AML-193 (cell line): ENCODE data around the gene TUBA3E.
"Not testable (repeated sequence)": the region's sequence is repeated elsewhere in the genome, so short reads cannot be mapped to it uniquely, and the experiment has no call there.

Experiments used
- DNase-seq, 2 experiments: peaks; one replicate each; lab custom pipeline; 2025; lab: John Stamatoyannopoulos, UW

The TUBA3E gene

GRCh38 chr2:130162486-130162885 lies 35.8 kb downstream of the TUBA3E start:
- not testable (repeated sequence) for DNase-seq

- DNase-seq: not testable (repeated sequence)
Measured at GRCh38 chr2:130160838-130161705, 37.2 kb downstream of the TUBA3E start.

DNA sequence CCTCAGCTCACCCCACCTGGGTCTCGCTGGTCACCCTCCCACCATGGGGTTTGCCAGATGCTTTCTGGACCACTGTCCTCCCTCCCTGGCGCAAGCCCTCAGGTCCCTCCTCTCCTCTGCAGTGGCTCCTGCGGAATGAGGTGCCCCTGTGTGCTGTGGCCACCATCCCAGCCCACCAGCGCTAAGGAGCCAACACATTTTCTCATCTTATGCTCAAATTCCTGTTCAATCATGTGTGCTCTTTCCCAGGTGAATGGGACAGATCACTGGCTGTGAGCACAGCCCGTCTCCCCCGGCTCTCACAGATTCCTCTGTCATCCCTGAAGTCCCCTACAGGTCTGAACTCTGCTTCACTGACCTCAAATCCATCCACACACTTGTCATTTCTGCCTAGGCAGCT lies 38.1 kb downstream of the TUBA3E start:
- DNase-seq: no peak

DNA sequence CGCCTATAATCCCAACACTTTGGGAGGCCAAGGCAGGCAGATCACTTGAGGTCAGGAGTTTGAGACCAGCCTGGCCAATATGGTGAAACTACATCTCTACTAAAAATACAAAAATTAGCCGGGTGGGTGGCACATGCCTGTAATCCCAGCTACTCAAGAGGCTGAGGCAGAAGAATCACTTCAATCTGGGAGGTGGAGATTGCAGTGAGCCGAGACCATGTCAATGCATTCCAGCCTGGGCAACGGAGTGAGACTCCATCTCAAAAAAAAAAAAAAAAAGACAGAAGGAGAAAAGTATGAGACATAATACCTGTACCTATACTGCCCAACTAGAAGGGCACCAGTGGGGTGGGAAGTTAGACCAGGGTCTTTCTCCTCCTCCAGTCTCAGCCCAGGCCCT lies 38.9 kb downstream of the TUBA3E start:
- not testable (repeated sequence) for DNase-seq

DNA sequence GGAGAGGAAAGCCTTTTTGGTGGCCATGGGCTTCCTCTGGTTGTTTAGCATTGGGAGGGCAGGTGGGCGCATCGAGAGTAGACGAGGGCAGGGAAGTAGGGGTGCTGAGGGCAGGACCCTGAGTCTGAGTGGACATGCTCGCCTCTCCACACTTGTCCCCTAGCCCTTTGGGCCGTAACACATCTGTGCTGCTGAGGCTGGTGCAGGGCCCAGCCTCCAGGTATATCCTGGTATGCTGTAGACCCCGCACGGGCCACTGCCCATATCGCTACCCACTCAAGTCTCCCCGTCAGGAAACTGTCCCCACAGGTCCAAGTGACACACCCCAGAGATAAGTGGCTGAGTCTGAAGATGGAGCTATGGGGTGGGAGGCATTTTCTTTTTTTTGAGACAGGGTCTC lies 39.6 kb downstream of the TUBA3E start:
- no peak for DNase-seq

DNA sequence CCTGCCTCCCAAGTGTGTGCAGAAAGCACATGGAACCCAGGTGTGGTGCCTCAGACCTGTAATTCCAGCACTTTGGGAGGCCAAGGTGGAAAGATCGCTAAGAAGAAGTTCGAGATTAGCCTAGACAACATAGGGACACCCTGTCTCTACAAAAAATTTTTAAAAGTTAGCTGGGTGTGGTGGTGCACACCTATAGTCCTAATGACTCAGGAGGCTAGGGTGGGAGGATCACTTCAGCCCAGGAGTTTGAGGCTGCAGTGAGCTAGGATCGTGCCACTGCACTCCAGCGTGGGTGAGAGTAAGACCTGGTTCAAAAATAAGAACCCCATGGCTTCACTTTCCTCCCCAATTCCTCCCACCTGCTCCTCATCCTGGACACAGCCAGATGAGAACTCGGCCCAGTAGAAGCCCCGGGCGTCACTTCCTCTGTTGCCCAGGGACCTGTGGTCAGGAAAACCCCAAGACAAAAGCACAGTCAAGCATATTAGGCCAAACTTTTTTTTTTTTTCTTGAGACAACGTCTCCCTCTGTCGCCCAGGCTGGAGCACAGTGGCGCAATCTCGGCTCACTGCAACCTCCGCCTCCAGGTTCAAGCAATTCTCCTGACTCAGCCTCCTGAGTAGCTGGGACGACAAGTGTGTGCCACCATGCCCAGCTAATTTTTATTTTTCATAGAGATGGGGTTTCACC lies 40.3 kb downstream of the TUBA3E start:
- not testable (repeated sequence) for DNase-seq

DNA sequence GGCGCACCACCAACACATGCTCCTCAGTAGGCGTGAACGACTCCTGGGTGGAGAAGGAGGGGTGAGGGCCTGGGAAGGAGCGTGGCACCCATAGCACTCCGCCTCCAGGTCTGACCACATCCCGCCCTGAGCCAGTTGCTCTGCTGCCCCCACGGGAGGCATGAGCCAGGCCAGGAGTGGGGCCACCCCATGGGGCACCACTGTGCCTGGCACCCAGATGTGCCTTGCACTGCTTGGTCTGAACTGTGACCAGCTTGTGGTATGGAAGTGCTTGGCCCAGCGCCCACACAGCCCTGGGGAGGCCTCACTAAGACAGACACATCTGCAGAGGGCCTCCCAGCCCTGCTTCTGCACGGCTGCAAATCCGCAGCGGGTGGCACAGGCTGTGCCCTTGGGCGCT lies 40.9 kb downstream of the TUBA3E start:
- DNase-seq: not testable (repeated sequence)

GRCh38 chr2:130156624-130157004 lies 41.6 kb downstream of the TUBA3E start:
- no peak for DNase-seq

- DNase-seq: peak in 1 of 2 experiments; percentile 4
Measured at GRCh38 chr2:130155956-130156623, 42.1 kb downstream of the TUBA3E start.

GRCh38 chr2:130154773-130155765 lies 43.2 kb downstream of the TUBA3E start:
- DNase-seq: no peak

DNA sequence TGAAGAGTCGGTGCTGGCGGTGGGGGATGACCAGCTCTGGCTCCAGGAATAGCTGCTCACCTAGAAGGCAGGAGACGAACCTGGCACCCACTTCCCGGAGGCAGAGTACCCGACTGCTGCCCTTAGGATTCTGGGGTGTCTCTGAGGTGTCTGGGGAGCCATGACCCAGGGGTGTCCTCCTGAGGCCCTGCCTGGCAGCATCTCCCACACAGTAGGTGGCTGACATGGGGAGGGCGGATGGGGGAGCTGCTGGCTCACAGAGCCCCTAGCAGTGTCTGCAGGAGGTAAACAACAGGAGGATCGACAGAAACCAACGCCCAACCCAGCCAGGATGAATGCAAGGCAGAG lies 43.8 kb downstream of the TUBA3E start:
- DNase-seq: not testable (repeated sequence)

DNA sequence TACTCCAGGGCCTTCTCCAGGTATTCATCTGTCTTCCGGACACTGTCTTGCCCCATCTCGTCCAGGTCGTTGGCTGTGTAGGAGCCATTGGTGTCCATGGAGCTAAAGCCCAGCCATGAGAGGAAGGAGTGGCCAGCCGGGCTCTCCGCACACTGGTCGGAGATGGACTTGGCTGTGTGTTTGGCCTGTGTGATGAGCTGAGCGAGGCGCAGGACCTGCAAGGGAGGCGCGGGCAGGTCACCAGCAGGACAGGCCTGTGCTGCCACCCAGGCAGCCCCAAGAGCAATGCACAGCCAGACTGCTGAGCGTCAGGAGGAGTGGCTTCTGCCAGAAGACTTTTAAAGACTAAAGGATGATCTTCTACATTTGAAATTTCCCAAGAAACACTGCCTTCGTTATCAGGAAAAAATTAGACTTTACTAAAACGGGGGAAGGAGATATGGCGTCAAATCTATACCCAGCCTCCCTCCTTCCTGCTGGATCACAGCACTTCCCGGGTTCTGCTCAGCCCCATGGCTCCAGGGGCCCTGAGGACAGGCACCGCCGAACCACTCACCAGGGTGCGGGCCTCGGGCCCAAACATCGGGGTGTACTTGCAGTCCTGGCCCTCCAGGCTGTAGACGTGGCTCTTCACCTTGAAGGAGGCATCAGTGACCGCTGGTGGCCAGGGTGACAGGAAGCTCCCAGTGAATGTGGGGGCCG lies 44.4 kb downstream of the TUBA3E start:
- DNase-seq: not testable (repeated sequence)

- DNase-seq: no peak
Measured at GRCh38 chr2:130152816-130153595, 45.2 kb downstream of the TUBA3E start.

- not testable (repeated sequence) for DNase-seq
Measured at GRCh38 chr2:130152136-130152815, 46.0 kb downstream of the TUBA3E start.

DNA sequence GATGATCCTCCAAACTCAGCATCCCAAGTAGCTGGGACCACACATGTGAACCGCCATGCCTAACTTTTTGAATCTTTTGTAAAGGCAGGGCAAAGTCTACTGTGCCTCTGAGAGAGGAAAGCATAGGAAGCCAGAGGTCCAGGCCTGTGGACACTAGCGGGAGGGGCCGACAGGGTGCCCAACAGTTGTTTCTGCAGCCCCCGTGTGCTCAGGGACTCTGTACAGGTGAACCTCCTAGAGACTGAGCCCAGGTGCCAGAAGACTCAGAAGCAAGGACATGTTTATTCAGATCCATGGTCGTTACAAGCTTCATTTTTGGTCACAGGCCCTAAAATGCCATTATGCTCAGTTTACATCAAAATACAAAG lies 47.1 kb downstream of the TUBA3E start:
- not testable (repeated sequence) for DNase-seq

DNA sequence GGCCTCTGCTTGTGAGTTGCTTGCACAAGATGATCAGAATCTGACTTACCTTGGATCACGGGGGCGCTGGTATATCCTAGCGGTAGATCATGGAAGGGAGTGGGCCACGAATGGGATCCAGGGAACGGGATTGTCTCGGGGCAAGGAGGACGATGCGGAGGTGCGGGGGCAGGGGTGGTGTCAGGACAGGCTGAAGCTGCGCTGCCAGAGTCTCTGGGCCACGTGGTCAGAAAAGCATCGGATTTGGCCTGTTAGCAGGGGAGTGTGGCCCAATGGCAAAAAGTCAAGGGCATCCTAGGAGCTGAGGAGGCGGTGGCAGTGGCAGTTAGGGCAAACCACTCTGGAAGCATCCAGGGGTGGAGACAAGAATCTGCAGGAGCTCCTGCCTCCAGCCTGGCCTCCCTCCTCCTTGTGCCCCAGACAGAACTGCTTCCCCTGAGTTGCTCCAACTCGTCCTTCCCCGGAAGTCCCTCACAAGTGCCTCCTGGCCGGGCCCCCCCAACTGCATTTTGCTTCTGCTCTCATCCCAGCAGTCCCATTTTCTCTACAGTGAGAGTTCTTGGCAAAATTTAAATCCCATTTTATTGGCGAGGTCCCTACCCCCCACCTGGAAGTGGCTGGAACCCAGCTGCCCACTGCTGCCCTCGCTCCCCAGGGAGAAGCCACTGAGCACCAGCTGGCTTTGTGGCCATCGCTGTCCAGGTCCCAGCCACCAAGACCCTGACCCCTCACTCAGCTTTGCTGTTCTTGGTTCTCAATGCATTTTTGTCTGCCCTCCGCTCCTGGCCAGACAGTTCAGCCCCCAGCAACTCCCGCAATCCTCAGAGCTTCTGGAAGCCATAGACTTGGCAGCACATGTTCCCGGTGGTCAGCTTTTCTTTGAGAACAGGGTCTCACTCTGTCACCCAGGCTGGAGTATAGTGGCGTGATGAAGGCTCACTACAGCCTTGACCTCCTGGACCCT lies 47.8 kb downstream of the TUBA3E start:
- no peak for DNase-seq

DNA sequence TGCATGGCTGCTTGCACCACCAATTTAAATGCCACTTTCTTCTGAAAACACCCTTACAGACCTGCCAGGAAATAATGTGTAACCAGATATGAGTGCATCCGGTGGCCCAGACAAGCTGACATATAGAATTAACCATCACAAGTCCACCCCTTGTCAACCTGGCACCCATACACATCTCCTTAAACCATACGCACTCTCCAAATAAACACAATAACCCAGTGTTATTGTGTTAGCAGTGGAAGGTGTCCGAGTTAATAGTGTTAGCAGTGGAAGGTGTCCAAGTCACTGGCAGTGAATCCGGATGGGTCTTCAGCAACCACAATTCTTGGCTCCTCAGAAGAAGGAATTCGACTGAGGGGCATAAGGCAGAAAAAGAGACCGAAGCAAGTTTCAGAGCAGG lies 49.7 kb downstream of the TUBA3E start:
- not testable (repeated sequence) for DNase-seq

- not testable (repeated sequence) for DNase-seq
Measured at GRCh38 chr2:130145006-130145414, 53.2 kb downstream of the TUBA3E start, which contains the start of gene CCDC74B. Gene CCDC74B, minus strand, starts transcription at chr2:130145112. Its CDS starts 116 bp downstream, at chr2:130144996.
